Fibroblast of lung (primary cell): ENCODE results near the gene RGS5. TPM values are rescaled to one million over a fixed set of nuclear protein-coding genes. Genes with fewer than 3 reads are reported as not detected.
"Not testable (repeated sequence)": the region's sequence is repeated elsewhere in the genome, so short reads cannot be mapped to it uniquely, and the experiment has no call there.

ENCODE experiments used
- DNase-seq, 2 donors: peaks; one replicate each; pipeline versions ENCODE4 v3.0.0 to v3.0.0-alpha.2; 2010; ENCODE audit warnings: low read depth in 2 of 2
- H2AFZ ChIP-seq: 2 replicates; pipeline ENCODE4 v1.5.1; 2012; ENCODE audit warnings: low read length, control low read depth, inconsistent platforms
- H3K27ac ChIP-seq: 2 replicates; pipeline ENCODE4 v1.5.1; 2011; ENCODE audit warnings: low read length, control low read depth; ENCODE audit not compliant: insufficient read depth
- H3K27me3 ChIP-seq: 2 replicates; pipeline ENCODE4 v1.5.1; 2011; ENCODE audit warnings: mild to moderate bottlenecking, low read length; ENCODE audit not compliant: control insufficient read depth, insufficient read depth
- H3K36me3 ChIP-seq: 2 replicates; pipeline ENCODE4 v1.5.1; 2011; ENCODE audit warnings: low read length; ENCODE audit not compliant: control insufficient read depth, insufficient read depth
- H3K4me1 ChIP-seq: 2 replicates; pipeline ENCODE4 v1.5.1; 2011; ENCODE audit warnings: low read length; ENCODE audit not compliant: control insufficient read depth, insufficient read depth; ENCODE audit errors: extremely low read depth
- H3K4me2 ChIP-seq: 2 replicates; pipeline ENCODE4 v1.5.1; 2011; ENCODE audit warnings: low read length, control low read depth; ENCODE audit not compliant: insufficient read depth; ENCODE audit errors: extremely low read depth
- H3K4me3 ChIP-seq, 4 experiments: fragments of 200-600 bp in 1 of 4; sonication (generic) in 1 of 4; replicated peaks in 1 of 4; 2 replicates each; pipeline ENCODE4 v1.5.1; 2011 to 2016; ENCODE audit warnings: low read length in 4 of 4, low read depth in 3 of 4, mild to moderate bottlenecking in 3 of 4, control low read depth in 2 of 4, inconsistent platforms in 1 of 4, mixed read lengths in 1 of 4; ENCODE audit not compliant: insufficient read depth in 1 of 4; ENCODE audit errors: control extremely low read depth in 1 of 4
- H3K79me2 ChIP-seq: 2 replicates; pipeline ENCODE4 v1.5.1; 2012; ENCODE audit warnings: mild to moderate bottlenecking, low read length, inconsistent platforms; ENCODE audit not compliant: control insufficient read depth, insufficient read depth
- H3K9ac ChIP-seq: 2 replicates; pipeline ENCODE4 v1.5.1; 2011; ENCODE audit warnings: mild to moderate bottlenecking, low read length, control low read depth; ENCODE audit not compliant: insufficient read depth
- H3K9me3 ChIP-seq: 2 replicates; pipeline ENCODE4 v1.5.1; 2012; ENCODE audit warnings: low read depth, low read length; ENCODE audit not compliant: control insufficient read depth, insufficient read depth
- H4K20me1 ChIP-seq: 2 replicates; pipeline ENCODE4 v1.5.1; 2011; ENCODE audit warnings: low read length; ENCODE audit not compliant: control insufficient read depth, insufficient read depth; ENCODE audit errors: extremely low read depth
- EZH2 ChIP-seq: IDR thresholded peaks from 2 replicates; pipeline ENCODE4 v1.5.1; 2012; ENCODE audit warnings: low read length, control low read depth, mild to moderate bottlenecking; ENCODE audit errors: missing control alignments
- polyA minus RNA-seq: library from RNA; depleted of rRNA, polyadenylated mRNA; stranded (reverse); fragments of >200 nt; gene quantifications from 2 replicates; pipeline ENCODE4 v1.2.3, GENCODE V29; 2011; ENCODE audit warnings: low replicate concordance
- polyA plus RNA-seq, 2 donors: library from polyadenylated mRNA; depleted of rRNA in 1 of 2; stranded (reverse) in 1 of 2; unstranded in 1 of 2; fragments of >200 nt; gene quantifications; 2 replicates each; pipeline ENCODE4 v1.2.1, GENCODE V29; 2011 to 2012; ENCODE audit warnings: missing spikeins in 1 of 2
- total RNA-seq: library from RNA; depleted of rRNA; stranded (reverse); fragments of >200 nt; gene quantifications from 2 replicates; pipeline ENCODE4 v1.2.1, GENCODE V29; 2014
- TF ChIP-seq, protein P1 (sequence below), 2 donors: IDR thresholded peaks in 1 of 2; conservative IDR thresholded peaks in 1 of 2; 1 replicate in 1 of 2; 2 replicates in 1 of 2; pipeline ENCODE4 v1.5.1; 2011 to 2012; ENCODE audit warnings: low read length in 2 of 2, control low read depth in 1 of 2, inconsistent platforms in 1 of 2, low read depth in 1 of 2, mild to moderate bottlenecking in 1 of 2

Gene RGS5, protein sequence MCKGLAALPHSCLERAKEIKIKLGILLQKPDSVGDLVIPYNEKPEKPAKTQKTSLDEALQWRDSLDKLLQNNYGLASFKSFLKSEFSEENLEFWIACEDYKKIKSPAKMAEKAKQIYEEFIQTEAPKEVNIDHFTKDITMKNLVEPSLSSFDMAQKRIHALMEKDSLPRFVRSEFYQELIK
- total RNA-seq = 3.1 and 6.6 TPM in 2 replicates
- 12.3 and 17.9 TPM in 2 replicates for polyA plus RNA-seq
- polyA plus RNA-seq (2012) = 5.0 and 5.6 TPM in 2 replicates
- polyA minus RNA-seq = 3.9 and 6.6 TPM in 2 replicates

GRCh38 chr1:163202833-163203451 is at the start of gene RGS5:
RGS5 (minus strand) TSS chr1:163202916; CDS start chr1:163202835, 81 bp downstream.
- Histone ChIP-seq H3K27me3 (no peaks in the 10 kb centered on the region), H3K4me2 (no peak within 1 kb of the TSS), H3K4me1 (peaks cover 4% of the 10 kb centered on the region), H3K36me3 (no peaks in the 10 kb centered on the region), H3K27ac (no peak within 1 kb of the TSS), H3K79me2 (no peaks in the 10 kb centered on the region), H4K20me1 (no peaks in the 10 kb centered on the region), H3K9me3 (no peaks in the 10 kb centered on the region), H3K4me3 (no peak within 1 kb of the TSS), H3K9ac (no peak within 1 kb of the TSS), H2AFZ (peak within 1 kb of the TSS; percentile 79)
- DNase-seq = peak; percentile 7 to 74
- no peak for TF ChIP-seq EZH2
- TF ChIP-seq, protein P1, sequence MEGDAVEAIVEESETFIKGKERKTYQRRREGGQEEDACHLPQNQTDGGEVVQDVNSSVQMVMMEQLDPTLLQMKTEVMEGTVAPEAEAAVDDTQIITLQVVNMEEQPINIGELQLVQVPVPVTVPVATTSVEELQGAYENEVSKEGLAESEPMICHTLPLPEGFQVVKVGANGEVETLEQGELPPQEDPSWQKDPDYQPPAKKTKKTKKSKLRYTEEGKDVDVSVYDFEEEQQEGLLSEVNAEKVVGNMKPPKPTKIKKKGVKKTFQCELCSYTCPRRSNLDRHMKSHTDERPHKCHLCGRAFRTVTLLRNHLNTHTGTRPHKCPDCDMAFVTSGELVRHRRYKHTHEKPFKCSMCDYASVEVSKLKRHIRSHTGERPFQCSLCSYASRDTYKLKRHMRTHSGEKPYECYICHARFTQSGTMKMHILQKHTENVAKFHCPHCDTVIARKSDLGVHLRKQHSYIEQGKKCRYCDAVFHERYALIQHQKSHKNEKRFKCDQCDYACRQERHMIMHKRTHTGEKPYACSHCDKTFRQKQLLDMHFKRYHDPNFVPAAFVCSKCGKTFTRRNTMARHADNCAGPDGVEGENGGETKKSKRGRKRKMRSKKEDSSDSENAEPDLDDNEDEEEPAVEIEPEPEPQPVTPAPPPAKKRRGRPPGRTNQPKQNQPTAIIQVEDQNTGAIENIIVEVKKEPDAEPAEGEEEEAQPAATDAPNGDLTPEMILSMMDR (conservative IDR thresholded peaks at IDR 0.05 in 1 of 2, IDR thresholded peaks at IDR 0.05 in 1 of 2; ENCODE audit: low read depth in 1 of 2, low read length in 2 of 2) = no peak

- Histone ChIP-seq H3K4me2 (no peak overlapping the region), H4K20me1 (no peaks in the 10 kb centered on the region), H3K27ac (no peak overlapping the region), H3K79me2 (no peaks in the 10 kb centered on the region), H3K9ac (no peak overlapping the region), H3K36me3 (no peaks in the 10 kb centered on the region), H2AFZ (no peak overlapping the region), H3K4me1 (no peaks in the 10 kb centered on the region), H3K4me3 (no peak overlapping the region), H3K27me3 (no peaks in the 10 kb centered on the region), H3K9me3 (no peaks in the 10 kb centered on the region)
- TF ChIP-seq, protein P1 (conservative IDR thresholded peaks at IDR 0.05 in 1 of 2, IDR thresholded peaks at IDR 0.05 in 1 of 2; ENCODE audit: low read depth in 1 of 2, low read length in 2 of 2) = no peak
- TF ChIP-seq EZH2 = no peak
- DNase-seq = no peak
These were observed 47.8 kb upstream of the RGS5 start for GRCh38 chr1:163250382-163250974.

DNA sequence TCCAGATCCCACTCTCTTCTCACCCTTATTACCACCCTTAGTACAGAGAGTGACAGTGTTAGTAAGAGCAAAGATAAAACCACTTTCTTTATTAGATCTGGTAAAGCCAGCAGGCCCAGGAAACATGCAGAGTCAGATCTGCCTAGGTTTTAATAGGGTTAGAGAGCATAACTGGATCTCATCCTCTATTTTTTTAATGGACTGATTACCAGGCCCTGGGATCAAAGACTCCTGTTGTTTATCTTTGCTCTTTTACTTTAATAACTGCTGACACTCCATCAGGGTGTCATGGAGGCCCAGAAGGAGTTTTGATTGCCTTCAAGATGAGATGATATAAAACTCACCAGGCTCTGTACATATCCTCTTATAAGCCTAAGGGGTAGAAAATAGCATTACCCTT is 45.3 kb upstream of the RGS5 start:
- no peak overlapping the region for H2AFZ ChIP-seq
- H3K9me3 ChIP-seq = no peaks in the 10 kb centered on the region
- H3K36me3 ChIP-seq = no peaks in the 10 kb centered on the region
- TF ChIP-seq, protein P1 (conservative IDR thresholded peaks at IDR 0.05 in 1 of 2, IDR thresholded peaks at IDR 0.05 in 1 of 2; ENCODE audit: low read depth in 1 of 2, low read length in 2 of 2) = no peak
- no peak for TF ChIP-seq EZH2
- no peaks in the 10 kb centered on the region for H3K79me2 ChIP-seq
- H3K27ac ChIP-seq = no peak overlapping the region
- no peak overlapping the region for H3K4me3 ChIP-seq
- DNase-seq = no peak
- no peak overlapping the region for H3K4me2 ChIP-seq
- no peaks in the 10 kb centered on the region for H3K4me1 ChIP-seq
- no peaks in the 10 kb centered on the region for H4K20me1 ChIP-seq
- H3K27me3 ChIP-seq = no peaks in the 10 kb centered on the region
- no peak overlapping the region for H3K9ac ChIP-seq

DNA sequence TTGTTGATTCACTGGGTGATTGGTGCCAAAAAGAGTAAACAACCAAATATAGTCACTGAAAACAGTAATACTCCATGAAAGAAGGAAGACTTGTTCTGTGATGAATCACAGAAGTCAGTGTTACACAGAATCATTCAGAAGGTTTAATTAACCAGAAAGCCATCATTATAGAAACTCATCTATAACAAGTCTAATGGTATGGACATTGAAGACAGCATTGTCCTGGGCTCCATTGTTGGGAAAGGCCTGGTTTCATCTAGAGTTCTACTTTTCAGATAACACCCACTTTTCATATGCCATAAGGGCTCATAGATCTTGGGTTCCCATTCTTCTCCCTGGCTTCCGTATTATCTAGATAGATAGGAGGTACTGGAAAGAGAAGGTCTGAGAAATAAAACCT is 41.9 kb upstream of the RGS5 start:
- not testable (repeated sequence) for H3K9me3 ChIP-seq, H3K4me3 ChIP-seq, H3K4me1 ChIP-seq, H3K9ac ChIP-seq, H3K36me3 ChIP-seq, H4K20me1 ChIP-seq, H3K4me2 ChIP-seq, H3K27me3 ChIP-seq, H3K79me2 ChIP-seq, H2AFZ ChIP-seq, DNase-seq, H3K27ac ChIP-seq
